Heart right ventricle (tissue), 16 donors: Measurements from ENCODE around the gene OR4C45. TPM values are rescaled to one million over a fixed set of nuclear protein-coding genes. Genes with fewer than 3 reads are reported as not detected.
"Not testable (repeated sequence)": the region's sequence is repeated elsewhere in the genome, so short reads cannot be mapped to it uniquely, and the experiment has no call there.

ENCODE experiments used
- ATAC-seq, 8 donors: fragments of 200-7000 bp; cut with Tn5 transposase; one replicate each; pipeline ENCODE4 v1.9.1; 2020; ENCODE audit warnings: mild to moderate bottlenecking in 8 of 8, moderate library complexity in 8 of 8, moderate number of reproducible peaks in 1 of 8
- DNase-seq, 2 donors: peaks; one replicate each; pipeline ENCODE4 v3.0.0-alpha.2; 2020
- H3K27ac ChIP-seq, 10 donors: fragments of 200-600 bp; sonication (generic) in 2 of 10; one replicate each; pipeline versions ENCODE4 v1.5.0 to v1.8.0; 2020 to 2022; ENCODE audit warnings: mild to moderate bottlenecking in 3 of 10
- H3K27me3 ChIP-seq, 7 donors: fragments of 200-600 bp; one replicate each; pipeline ENCODE4 v1.8.0; 2021 to 2022; ENCODE audit warnings: mild to moderate bottlenecking in 2 of 7
- H3K36me3 ChIP-seq, 9 donors: fragments of 200-600 bp; sonication (generic) in 1 of 9; one replicate each; pipeline versions ENCODE4 v1.5.0 to v1.8.0; 2020 to 2022; ENCODE audit warnings: mild to moderate bottlenecking in 2 of 9
- H3K4me1 ChIP-seq, 9 donors: fragments of 200-600 bp; sonication (generic) in 1 of 9; one replicate each; pipeline versions ENCODE4 v1.5.0 to v1.8.0; 2020 to 2022; ENCODE audit warnings: mild to moderate bottlenecking in 4 of 9
- H3K4me3 ChIP-seq, 10 donors: fragments of 200-600 bp; sonication (generic) in 2 of 10; one replicate each; pipeline versions ENCODE4 v1.5.0 to v1.8.0; 2020 to 2022; ENCODE audit warnings: mild to moderate bottlenecking in 7 of 10, moderate library complexity in 2 of 10
- H3K9me3 ChIP-seq, 11 donors: fragments of 200-600 bp in 10 of 11; sonication (generic) in 2 of 11; one replicate each; pipeline versions ENCODE4 v1.5.0 to v1.8.0; 2013 to 2022; ENCODE audit warnings: mild to moderate bottlenecking in 2 of 11, control low read depth in 1 of 11, moderate library complexity in 1 of 11
- WGBS, 2 donors: extraction: QIAGEN DNeasy Blood & Tissue Kit; methylation state at CpG; one replicate each; pipeline ENCODE4 v1.1.7; 2013; ENCODE audit warnings: inconsistent platforms in 1 of 2; 5-methylcytosine and 5-hydroxymethylcytosine counted together
- intact Hi-C, 10 donors: fragments of 100-400 bp; cut with DNase I; formaldehyde crosslinking; loops; one replicate each; pipeline versions ENCODE4 v1.11.1 to v1.14.2; 2022
- long read RNA-seq, 3 donors: library from polyadenylated mRNA; unstranded; transcript quantifications; one replicate each; pipeline ENCODE4 v2.0.0, GENCODE V29; 2020 to 2021
- polyA plus RNA-seq, 2 donors: library from polyadenylated mRNA; stranded (reverse); fragments of 200-250 nt; gene quantifications; one replicate each; pipeline ENCODE4 v1.2.3, GENCODE V29; 2013
- total RNA-seq, 10 donors: library from RNA; stranded (reverse); fragmentation: NEBNext Ultra II Directional in 3 of 10; extraction: Animal tissue kit (Norgen Biotek cat#: 25700) in 3 of 10; gene quantifications; one replicate each; pipeline versions ENCODE4 v1.2.1 to v1.2.4, GENCODE V29; 2021 to 2023
- TF ChIP-seq, protein P1 (sequence below), 9 donors: fragments of 200-600 bp; sonication (generic) in 2 of 9; IDR thresholded peaks; one replicate each; pipeline versions ENCODE4 v1.5.0 to v1.8.0; 2021 to 2022; ENCODE audit warnings: antibody characterized with exemption in 9 of 9, mild to moderate bottlenecking in 5 of 9, moderate library complexity in 1 of 9
- donor health status: Arrhythmogenic right ventricular cardiomyopathy.
- donor health status: ischemic (EF 13 %, LVEDD 7.1; RV severe dilation, severe dysfunction).
- donor health status: healthy with polysubstance abuse.
- donor health status: DM: no; HTN: yes; CAD: no.
- donor health status: DM: no; HTN: no; CAD: no.
- donor health status: ischemic (EF 25% LVEDD 6.9; RV normal size, moderate dysfunction).
- donor health status: ischemic (EF 25% LVEDD 5.7; RV mildly dilated, moderate dysfunction).
- donor health status: healthy.
- donor health status: DM: yes; HTN: yes; CAD: no.
- donor health status: Ischemic cardiomyopathy.
- donor health status: ischemic (EF 35%, LVEDD 5.7; RV mildly dilated, moderate dysfunction).
- donor health status: nonischemic (EF 11% LVEDD 7.7; RV severe dilation, severe dysfunction).
- donor health status: DM: yes; HTN: yes; CAD: no.
- donor health status: PGD.
- donor health status: ischemic (EF 29% LVEDD 5.4; RV normal size, mild dysfunction).
- donor health status: nonischemic (EF 23%, LVEDD 6.1; RV moderate dilation, normal function).

Gene OR4C45
- not detected for total RNA-seq
- not detected for polyA plus RNA-seq
- long read RNA-seq, donor 1, result 0 reads
- long read RNA-seq, donor 2, result 0 reads
- long read RNA-seq, donor 3, result 0 reads

DNA sequence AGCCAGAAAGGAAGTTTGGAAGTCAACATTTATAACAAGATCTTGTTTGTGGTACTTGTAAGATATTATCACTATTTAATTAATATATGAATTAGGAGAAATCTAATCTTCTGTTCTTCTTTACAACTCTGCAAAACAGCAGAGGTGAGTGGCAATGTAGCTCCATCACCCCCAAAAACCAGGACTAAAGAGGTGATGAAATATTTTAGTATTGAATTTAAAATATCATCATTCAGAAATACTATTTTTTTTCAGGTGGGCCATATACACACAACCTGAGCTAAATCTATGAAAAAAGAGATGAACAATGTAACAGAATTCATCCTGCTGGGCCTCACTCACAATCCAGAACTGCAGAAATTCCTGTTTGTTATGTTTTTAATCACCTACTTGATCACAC, at the start of gene OR4C45:
TSS of gene OR4C45 (plus strand) at position 301 of the 400 bp plus-strand sequence.
- no peaks in the 10 kb centered on the region for H3K36me3 ChIP-seq
- H3K9me3 ChIP-seq, result peaks cover 0 to 29% (median 0%) of the 10 kb centered on the region in 11 donors
- H3K4me1 ChIP-seq, result peaks cover 0 to 10% (median 0%) of the 10 kb centered on the region in 9 donors
- H3K27me3 ChIP-seq, result no peaks in the 10 kb centered on the region
- no peak for ATAC-seq
- no peak within 1 kb of the TSS for H3K27ac ChIP-seq
- no peak within 1 kb of the TSS for H3K4me3 ChIP-seq
- no peak for DNase-seq
- intact Hi-C loops, result no loop called here
- TF ChIP-seq, protein P1, sequence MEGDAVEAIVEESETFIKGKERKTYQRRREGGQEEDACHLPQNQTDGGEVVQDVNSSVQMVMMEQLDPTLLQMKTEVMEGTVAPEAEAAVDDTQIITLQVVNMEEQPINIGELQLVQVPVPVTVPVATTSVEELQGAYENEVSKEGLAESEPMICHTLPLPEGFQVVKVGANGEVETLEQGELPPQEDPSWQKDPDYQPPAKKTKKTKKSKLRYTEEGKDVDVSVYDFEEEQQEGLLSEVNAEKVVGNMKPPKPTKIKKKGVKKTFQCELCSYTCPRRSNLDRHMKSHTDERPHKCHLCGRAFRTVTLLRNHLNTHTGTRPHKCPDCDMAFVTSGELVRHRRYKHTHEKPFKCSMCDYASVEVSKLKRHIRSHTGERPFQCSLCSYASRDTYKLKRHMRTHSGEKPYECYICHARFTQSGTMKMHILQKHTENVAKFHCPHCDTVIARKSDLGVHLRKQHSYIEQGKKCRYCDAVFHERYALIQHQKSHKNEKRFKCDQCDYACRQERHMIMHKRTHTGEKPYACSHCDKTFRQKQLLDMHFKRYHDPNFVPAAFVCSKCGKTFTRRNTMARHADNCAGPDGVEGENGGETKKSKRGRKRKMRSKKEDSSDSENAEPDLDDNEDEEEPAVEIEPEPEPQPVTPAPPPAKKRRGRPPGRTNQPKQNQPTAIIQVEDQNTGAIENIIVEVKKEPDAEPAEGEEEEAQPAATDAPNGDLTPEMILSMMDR (IDR thresholded peaks at IDR 0.05), result no peak

DNA sequence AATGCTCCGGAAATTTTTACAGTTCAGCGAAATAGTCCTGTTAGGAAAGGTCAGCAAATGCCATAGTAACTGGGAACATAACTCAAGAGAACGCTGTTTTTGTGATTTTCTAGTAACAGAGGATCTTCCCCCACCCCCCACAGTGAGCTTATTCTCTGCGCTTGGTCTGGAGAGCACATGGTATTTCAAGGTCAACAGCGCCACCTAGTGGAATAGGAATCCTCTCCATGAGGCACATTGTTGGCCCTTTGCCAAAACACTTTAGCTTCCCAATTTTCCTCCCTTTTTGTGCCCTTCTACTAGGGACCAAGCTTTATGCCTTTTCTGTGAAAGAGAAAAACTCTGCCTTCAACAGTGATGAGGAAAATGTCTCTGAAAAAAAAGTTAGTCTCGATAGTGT, 37.1 kb upstream of the OR4C45 start:
- Histone ChIP-seq H3K27ac (no peak overlapping the region), H3K27me3 (no peaks in the 10 kb centered on the region), H3K4me3 (no peak overlapping the region), H3K4me1 (no peaks in the 10 kb centered on the region), H3K36me3 (no peaks in the 10 kb centered on the region), H3K9me3 (peaks cover 0 to 51% (median 12%) of the 10 kb centered on the region in 11 donors)
- intact Hi-C loops, result no loop called here
- WGBS, 2 donors, result 39 to 45% methylated on average over 6 of the region's 6 CpGs
- TF ChIP-seq, protein P1 (IDR thresholded peaks at IDR 0.05), result peak; percentile 21 to 61 (median 45)
- no peak for ATAC-seq
- peak in 1 of 2 donors; percentile 44 for DNase-seq

DNA sequence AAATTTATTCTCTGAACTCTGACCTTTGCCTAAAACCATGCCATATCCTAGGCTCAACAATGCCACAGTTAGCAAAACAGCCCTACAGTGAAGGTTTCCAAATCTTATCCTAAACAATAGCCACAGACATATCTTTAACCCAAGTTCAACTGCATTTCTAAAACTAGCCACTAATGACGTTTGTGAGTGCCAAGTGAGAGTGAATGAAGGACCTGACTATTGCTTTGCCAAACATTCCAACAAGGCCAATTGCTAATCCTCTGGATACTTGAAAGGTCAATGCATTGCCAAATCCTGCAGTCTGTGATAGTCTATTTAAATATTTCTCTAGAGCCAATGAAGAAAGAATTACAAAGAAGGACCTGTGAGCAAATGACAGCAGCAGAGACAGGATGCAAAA, 2.5 kb upstream of the OR4C45 start:
- intact Hi-C loops, result no loop called here
- Histone ChIP-seq H3K4me1 (peaks cover 0 to 10% (median 0%) of the 10 kb centered on the region in 9 donors), H3K36me3 (no peaks in the 10 kb centered on the region), H3K27me3 (no peaks in the 10 kb centered on the region), H3K9me3 (peaks cover 0 to 30% (median 0%) of the 10 kb centered on the region in 11 donors), H3K4me3 (no peak overlapping the region), H3K27ac (no peak overlapping the region)
- ATAC-seq (peak in 6 of 8 donors; percentile 17 to 97 (median 82)), DNase-seq (no peak)
- TF ChIP-seq, protein P1 (IDR thresholded peaks at IDR 0.05), result no peak
- WGBS, 2 donors, result 28 to 34% methylated on average over 1 of the region's 1 CpG

DNA sequence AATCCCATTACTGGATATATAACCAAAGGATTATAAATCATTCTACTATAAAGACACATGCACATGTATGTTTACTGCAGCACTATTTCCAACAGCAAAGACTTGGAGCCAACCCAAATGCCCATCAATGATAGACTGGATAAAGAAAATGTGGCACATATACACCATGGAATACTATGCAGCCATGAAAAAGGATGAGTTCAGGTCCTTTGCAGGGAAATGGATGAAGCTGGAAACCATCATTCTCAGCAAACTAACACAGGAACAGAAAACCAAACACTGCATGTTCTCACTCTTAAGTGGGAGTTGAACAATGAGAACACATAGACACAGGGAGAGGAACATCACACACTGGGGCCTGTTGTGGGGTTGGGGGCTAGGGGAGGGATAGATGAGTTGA, 3.6 kb downstream of the OR4C45 start:
- H3K27ac ChIP-seq, H3K4me3 ChIP-seq, H3K4me1 ChIP-seq, ATAC-seq, H3K27me3 ChIP-seq, DNase-seq, intact Hi-C loops, H3K36me3 ChIP-seq: not testable (repeated sequence)
- peaks cover 0 to 18% (median 0%) of the 10 kb centered on the region in 11 donors for H3K9me3 ChIP-seq

DNA sequence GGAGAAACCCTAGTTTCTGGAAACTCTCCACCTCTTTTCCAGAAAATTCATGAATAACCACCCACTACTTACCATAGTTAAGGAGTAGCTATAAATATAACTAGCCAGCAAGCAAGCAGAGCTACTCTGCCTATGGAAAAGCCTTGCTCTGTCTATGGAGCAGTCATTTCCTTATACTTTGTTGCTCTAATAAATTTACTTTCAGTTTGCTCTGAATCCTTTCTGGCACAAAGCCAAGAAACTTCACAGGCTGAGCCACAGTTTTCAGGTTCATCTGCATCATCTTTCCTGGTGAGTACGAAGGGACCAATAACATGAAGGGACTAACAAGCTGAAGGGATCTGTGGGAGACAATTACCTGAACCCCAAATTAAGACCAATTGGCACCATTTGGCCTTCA, 4.6 kb downstream of the OR4C45 start:
- WGBS, 2 donors, result 30 to 42% methylated on average over 1 of the region's 1 CpG
- TF ChIP-seq, protein P1 (IDR thresholded peaks at IDR 0.05), result no peak
- no peaks in the 10 kb centered on the region for H3K36me3 ChIP-seq
- DNase-seq (no peak), ATAC-seq (no peak)
- H3K4me1 ChIP-seq, result no peaks in the 10 kb centered on the region
- no peak overlapping the region for H3K27ac ChIP-seq
- intact Hi-C loops, result no loop called here
- no peaks in the 10 kb centered on the region for H3K27me3 ChIP-seq
- H3K4me3 ChIP-seq, result no peak overlapping the region
- H3K9me3 ChIP-seq, result peaks cover 0 to 18% (median 0%) of the 10 kb centered on the region in 11 donors
